Keratinocyte (primary cell): ENCODE data around the gene NRG4. TPM values are rescaled to one million over a fixed set of nuclear protein-coding genes. Genes with fewer than 3 reads are reported as not detected.
"Not testable (repeated sequence)": the region's sequence is repeated elsewhere in the genome, so short reads cannot be mapped to it uniquely, and the experiment has no call there.

Experiments
- DNase-seq: peaks from one replicate; pipeline ENCODE4 v3.0.0-alpha.2; 2011; ENCODE audit warnings: low read depth, missing footprints, low spot score
- FAIRE-seq: peaks from 2 replicates; lab custom pipeline; 2011; peaks lifted over from hg19 to GRCh38; lab: Jason Lieb, UNC
- H2AFZ ChIP-seq: 2 replicates; pipeline ENCODE4 v1.6.0; 2012; ENCODE audit warnings: low read length, control low read depth, inconsistent platforms; ENCODE audit not compliant: control insufficient read depth
- H3K27ac ChIP-seq: 2 replicates; pipeline ENCODE4 v1.5.1; 2011; ENCODE audit warnings: low read length; ENCODE audit not compliant: control insufficient read depth, insufficient read depth
- H3K27me3 ChIP-seq: 3 replicates; pipeline ENCODE4 v1.6.0; 2011; ENCODE audit warnings: low read length; ENCODE audit not compliant: control insufficient read depth, insufficient read depth; ENCODE audit errors: extremely low read depth
- H3K36me3 ChIP-seq, 2 experiments: 2 replicates in 1 of 2; 3 replicates in 1 of 2; pipeline ENCODE4 v1.5.1; 2011; ENCODE audit warnings: low read length in 2 of 2, mild to moderate bottlenecking in 1 of 2; ENCODE audit not compliant: control insufficient read depth in 2 of 2, insufficient read depth in 2 of 2; ENCODE audit errors: extremely low read depth in 1 of 2
- H3K4me1 ChIP-seq: 3 replicates; pipeline ENCODE4 v1.5.1; 2011; ENCODE audit warnings: low read length; ENCODE audit not compliant: control insufficient read depth, insufficient read depth; ENCODE audit errors: extremely low read depth
- H3K4me2 ChIP-seq: 3 replicates; pipeline ENCODE4 v1.6.0; 2011; ENCODE audit warnings: low read depth, low read length; ENCODE audit not compliant: control insufficient read depth, insufficient read depth; ENCODE audit errors: extremely low read depth
- H3K4me3 ChIP-seq, 3 experiments: fragments of 200-600 bp in 1 of 3; sonication (generic) in 1 of 3; 2 replicates in 2 of 3; 3 replicates in 1 of 3; pipeline ENCODE4 v1.5.1; 2011 to 2016; ENCODE audit warnings: low read length in 3 of 3, mild to moderate bottlenecking in 3 of 3, control low read depth in 2 of 3, inconsistent platforms in 1 of 3, low read depth in 1 of 3, mixed read lengths in 1 of 3, mixed run types in 1 of 3, moderate library complexity in 1 of 3; ENCODE audit not compliant: control insufficient read depth in 2 of 3, insufficient read depth in 2 of 3; ENCODE audit errors: extremely low read depth in 1 of 3
- H3K79me2 ChIP-seq: 2 replicates; pipeline ENCODE4 v1.6.0; 2012; ENCODE audit warnings: low read length; ENCODE audit not compliant: control insufficient read depth, insufficient read depth
- H3K9ac ChIP-seq: 3 replicates; pipeline ENCODE4 v1.6.0; 2011; ENCODE audit warnings: low read length; ENCODE audit not compliant: control insufficient read depth, insufficient read depth; ENCODE audit errors: extremely low read depth
- H3K9me1 ChIP-seq: 3 replicates; pipeline ENCODE4 v1.6.0; 2011; ENCODE audit warnings: low read length; ENCODE audit not compliant: control insufficient read depth, insufficient read depth; ENCODE audit errors: extremely low read depth
- H3K9me3 ChIP-seq: 2 replicates; pipeline ENCODE4 v1.5.1; 2012; ENCODE audit warnings: low read depth, low read length; ENCODE audit not compliant: control insufficient read depth
- H4K20me1 ChIP-seq: 3 replicates; pipeline ENCODE4 v1.6.0; 2011; ENCODE audit warnings: low read length; ENCODE audit not compliant: control insufficient read depth, insufficient read depth; ENCODE audit errors: extremely low read depth
- CTCF ChIP-seq, 3 experiments: IDR thresholded peaks in 1 of 3; conservative IDR thresholded peaks in 1 of 3; optimal IDR thresholded peaks in 1 of 3; 2 replicates in 2 of 3; 3 replicates in 1 of 3; pipeline versions ENCODE3 to v1.5.1; 2011; ENCODE audit warnings: low read length in 3 of 3, mild to moderate bottlenecking in 3 of 3, moderate library complexity in 2 of 3, control low read depth in 1 of 3, inconsistent platforms in 1 of 3; ENCODE audit not compliant: insufficient read depth in 2 of 3; ENCODE audit errors: extremely low read depth in 1 of 3
- EZH2 ChIP-seq: IDR thresholded peaks from one replicate; pipeline ENCODE4 v1.6.1; 2012; ENCODE audit warnings: inconsistent platforms, mild to moderate bottlenecking, low read length, moderate library complexity
- dilution Hi-C: fragments of 300-500 bp; cut with MboI; formaldehyde crosslinking; loops from one replicate; pipeline ENCODE4 v1.7.0; 2020; ENCODE audit warnings: low sequenced_read_pairs; ENCODE audit not compliant: extremely low pct_ligation_motif_present
- polyA plus RNA-seq, 5 experiments: library from polyadenylated mRNA; depleted of rRNA in 3 of 5; stranded (reverse) in 3 of 5; stranded (forward) in 1 of 5; unstranded in 1 of 5; fragments of >200 nt; gene quantifications; 1 replicate in 1 of 5; 2 replicates in 3 of 5; 3 replicates in 1 of 5; pipeline versions ENCODE4 v1.2.1 to v1.2.3, GENCODE V29; 2011 to 2012; ENCODE audit warnings: missing spikeins in 2 of 5, low read depth in 1 of 5, low replicate concordance in 1 of 5

NRG4 gene
- polyA plus RNA-seq, 1 donor (not counting 4 experiments of a cell fraction or from before 2014, with no cell fraction given): 0.96 TPM

DNA sequence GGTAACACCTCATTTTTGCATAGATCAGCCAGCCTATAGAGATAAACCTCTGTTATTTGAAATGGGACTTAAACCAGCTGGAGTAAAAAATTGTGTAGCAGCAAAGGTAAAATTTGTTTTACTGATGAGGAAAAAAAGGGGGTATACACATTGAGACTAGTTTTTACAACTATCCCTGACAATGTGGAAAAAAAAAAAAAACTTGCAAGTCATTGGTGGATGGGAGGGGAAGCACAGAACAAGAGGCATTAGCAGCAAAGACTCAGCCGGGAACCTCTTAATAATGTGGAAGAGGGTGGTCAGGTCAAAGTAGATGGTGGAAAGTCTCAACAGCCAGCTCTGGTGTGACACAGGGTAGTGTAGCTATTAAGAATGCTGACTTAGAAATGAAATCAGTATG lies 94.1 kb downstream of the NRG4 start:
- Histone ChIP-seq H3K4me3 (no peak overlapping the region), H3K4me2 (no peak overlapping the region), H3K36me3 (peaks cover 13 to 40% of the 10 kb centered on the region in 2 experiments), H3K27me3 (no peaks in the 10 kb centered on the region), H3K9me1 (peaks cover 7% of the 10 kb centered on the region), H3K9me3 (no peaks in the 10 kb centered on the region), H3K79me2 (peaks cover 59% of the 10 kb centered on the region), H4K20me1 (peaks cover 6% of the 10 kb centered on the region), H3K4me1 (peaks cover 13% of the 10 kb centered on the region), H3K9ac (no peak overlapping the region), H3K27ac (no peak overlapping the region), H2AFZ (no peak overlapping the region)
- dilution Hi-C loops: no loop called here
- TF ChIP-seq CTCF (optimal IDR thresholded peaks at IDR 0.05 in 1 of 3, IDR thresholded peaks at IDR 0.05 in 1 of 3, conservative IDR thresholded peaks at IDR 0.05 in 1 of 3; ENCODE audit: extremely low read depth in 1 of 3, insufficient read depth in 2 of 3, low read length in 3 of 3): no peak
- no peak for TF ChIP-seq EZH2
- FAIRE-seq (no peak), DNase-seq (no peak)

DNA sequence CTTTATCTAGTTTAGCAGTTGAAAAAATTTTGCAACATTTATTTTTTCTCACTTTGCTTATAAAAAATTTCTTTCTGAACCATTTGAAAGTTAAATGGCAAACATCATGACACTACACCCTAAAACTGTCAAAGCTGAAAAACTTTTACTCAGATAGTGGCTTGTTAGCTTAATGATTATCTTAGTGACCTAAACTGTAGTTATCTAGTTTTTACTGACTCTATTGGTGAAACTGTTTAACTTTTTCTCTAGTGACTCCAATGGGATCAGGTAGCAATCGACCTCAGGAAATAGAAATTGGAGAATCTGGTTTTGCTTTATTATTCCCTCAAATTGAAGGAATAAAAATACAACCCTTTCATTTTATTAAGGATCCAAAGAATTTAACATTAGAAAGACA lies 95.2 kb downstream of the NRG4 start:
- H3K27me3 ChIP-seq: no peaks in the 10 kb centered on the region
- peaks cover under 1% of the 10 kb centered on the region for H3K9me1 ChIP-seq
- no peak overlapping the region for H3K4me3 ChIP-seq
- TF ChIP-seq EZH2 (no peak), CTCF (optimal IDR thresholded peaks at IDR 0.05 in 1 of 3, IDR thresholded peaks at IDR 0.05 in 1 of 3, conservative IDR thresholded peaks at IDR 0.05 in 1 of 3; ENCODE audit: extremely low read depth in 1 of 3, insufficient read depth in 2 of 3, low read length in 3 of 3) (no peak)
- peaks cover 3% of the 10 kb centered on the region for H4K20me1 ChIP-seq
- H3K27ac ChIP-seq: no peak overlapping the region
- no peak overlapping the region for H2AFZ ChIP-seq
- peaks cover 1% of the 10 kb centered on the region for H3K4me1 ChIP-seq
- dilution Hi-C loops: no loop called here
- H3K9me3 ChIP-seq: no peaks in the 10 kb centered on the region
- H3K9ac ChIP-seq: no peak overlapping the region
- peaks cover 58% of the 10 kb centered on the region for H3K79me2 ChIP-seq
- H3K36me3 ChIP-seq: peaks cover 15 to 33% of the 10 kb centered on the region in 2 experiments
- DNase-seq: no peak
- no peak for FAIRE-seq
- no peak overlapping the region for H3K4me2 ChIP-seq

GRCh38 chr15:75910355-75910754 lies 101.9 kb downstream of the NRG4 start:
- peaks cover 91% of the 10 kb centered on the region for H3K79me2 ChIP-seq
- H3K4me2 ChIP-seq, H3K9me1 ChIP-seq, H3K9ac ChIP-seq, H3K4me3 ChIP-seq, FAIRE-seq, H3K9me3 ChIP-seq, H3K4me1 ChIP-seq, dilution Hi-C loops, H3K27ac ChIP-seq, H2AFZ ChIP-seq, H3K27me3 ChIP-seq, H4K20me1 ChIP-seq, DNase-seq: not testable (repeated sequence)
- H3K36me3 ChIP-seq: peaks cover 18 to 23% of the 10 kb centered on the region in 2 experiments
